Measurements from ENCODE around the gene VIPR2.

DNA sequence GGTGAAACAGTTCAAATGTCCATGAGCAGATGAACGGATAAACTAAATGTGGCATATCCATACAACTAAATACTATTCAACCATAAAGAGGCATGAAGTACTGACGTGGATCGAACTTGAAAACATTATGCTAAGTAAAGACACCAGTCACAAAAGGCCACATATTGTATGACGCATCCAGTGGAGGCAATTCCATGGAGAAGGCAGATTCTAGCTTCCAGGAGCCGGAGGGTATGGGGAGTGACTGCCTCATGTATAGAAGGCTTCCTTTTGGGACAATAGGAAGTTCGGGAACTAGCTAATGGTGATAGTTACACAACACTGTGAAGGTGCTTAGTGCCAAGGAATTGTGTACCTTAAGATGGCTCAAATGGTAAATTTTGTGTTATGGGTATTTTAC, 98.4 kb downstream of the VIPR2 start:
- TF ChIP-seq, protein P1, sequence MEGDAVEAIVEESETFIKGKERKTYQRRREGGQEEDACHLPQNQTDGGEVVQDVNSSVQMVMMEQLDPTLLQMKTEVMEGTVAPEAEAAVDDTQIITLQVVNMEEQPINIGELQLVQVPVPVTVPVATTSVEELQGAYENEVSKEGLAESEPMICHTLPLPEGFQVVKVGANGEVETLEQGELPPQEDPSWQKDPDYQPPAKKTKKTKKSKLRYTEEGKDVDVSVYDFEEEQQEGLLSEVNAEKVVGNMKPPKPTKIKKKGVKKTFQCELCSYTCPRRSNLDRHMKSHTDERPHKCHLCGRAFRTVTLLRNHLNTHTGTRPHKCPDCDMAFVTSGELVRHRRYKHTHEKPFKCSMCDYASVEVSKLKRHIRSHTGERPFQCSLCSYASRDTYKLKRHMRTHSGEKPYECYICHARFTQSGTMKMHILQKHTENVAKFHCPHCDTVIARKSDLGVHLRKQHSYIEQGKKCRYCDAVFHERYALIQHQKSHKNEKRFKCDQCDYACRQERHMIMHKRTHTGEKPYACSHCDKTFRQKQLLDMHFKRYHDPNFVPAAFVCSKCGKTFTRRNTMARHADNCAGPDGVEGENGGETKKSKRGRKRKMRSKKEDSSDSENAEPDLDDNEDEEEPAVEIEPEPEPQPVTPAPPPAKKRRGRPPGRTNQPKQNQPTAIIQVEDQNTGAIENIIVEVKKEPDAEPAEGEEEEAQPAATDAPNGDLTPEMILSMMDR (IDR thresholded peaks at IDR 0.05) = no peak
- TF ChIP-seq EP300 (IDR thresholded peaks at IDR 0.05) = no peak
